DMS53 treated with DMSO at 0.1 percent for 48 hours (cell line): ENCODE data around the gene SLC14A1.

ENCODE experiments used
- DNase-seq: peaks from one replicate; lab custom pipeline; 2025; ENCODE audit not compliant: unreplicated experiment; lab: John Stamatoyannopoulos, UW

The SLC14A1 gene

GRCh38 chr18:45792506-45793263, 68.7 kb downstream of the SLC14A1 start:
- DNase-seq: no peak

GRCh38 chr18:45793264-45793965, 69.4 kb downstream of the SLC14A1 start:
- no peak for DNase-seq

DNA sequence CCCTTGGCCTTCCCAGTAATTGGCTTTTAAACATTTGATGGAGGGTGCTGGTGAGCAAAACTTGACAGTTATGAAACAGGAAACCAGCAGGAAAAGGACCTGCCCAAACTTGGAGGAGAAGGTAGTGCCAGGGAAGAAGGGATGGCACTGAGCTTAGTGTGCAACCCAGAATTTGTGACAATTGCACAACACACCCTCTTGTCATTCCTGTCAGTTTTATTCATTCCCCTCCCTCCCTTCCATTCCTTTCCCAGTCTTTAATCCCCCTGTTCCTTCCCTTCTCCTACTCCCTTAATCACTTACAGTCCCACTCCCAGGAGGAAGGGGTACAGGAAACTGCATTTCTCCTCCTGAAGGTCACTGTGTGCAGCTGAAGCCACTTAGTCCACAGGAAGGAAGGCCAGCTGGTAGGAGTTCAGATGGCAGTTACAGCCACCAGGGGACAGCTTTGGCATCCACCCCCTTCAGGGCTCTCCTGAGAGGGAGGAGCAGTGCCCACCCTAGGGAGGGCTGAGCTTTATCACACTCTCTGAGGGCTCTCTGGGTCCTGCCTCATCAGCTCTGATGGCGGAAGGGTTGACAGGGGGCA, 77.5 kb downstream of the SLC14A1 start:
- no peak for DNase-seq
